NCI-H187 treated with DMSO at 0.1 percent for 48 hours (cell line): ENCODE results near the gene PCNX4.
"Not testable (repeated sequence)": the region's sequence is repeated elsewhere in the genome, so short reads cannot be mapped to it uniquely, and the experiment has no call there.

Source experiments
- DNase-seq: peaks from one replicate; lab custom pipeline; 2025; lab: John Stamatoyannopoulos, UW

PCNX4 gene

DNA sequence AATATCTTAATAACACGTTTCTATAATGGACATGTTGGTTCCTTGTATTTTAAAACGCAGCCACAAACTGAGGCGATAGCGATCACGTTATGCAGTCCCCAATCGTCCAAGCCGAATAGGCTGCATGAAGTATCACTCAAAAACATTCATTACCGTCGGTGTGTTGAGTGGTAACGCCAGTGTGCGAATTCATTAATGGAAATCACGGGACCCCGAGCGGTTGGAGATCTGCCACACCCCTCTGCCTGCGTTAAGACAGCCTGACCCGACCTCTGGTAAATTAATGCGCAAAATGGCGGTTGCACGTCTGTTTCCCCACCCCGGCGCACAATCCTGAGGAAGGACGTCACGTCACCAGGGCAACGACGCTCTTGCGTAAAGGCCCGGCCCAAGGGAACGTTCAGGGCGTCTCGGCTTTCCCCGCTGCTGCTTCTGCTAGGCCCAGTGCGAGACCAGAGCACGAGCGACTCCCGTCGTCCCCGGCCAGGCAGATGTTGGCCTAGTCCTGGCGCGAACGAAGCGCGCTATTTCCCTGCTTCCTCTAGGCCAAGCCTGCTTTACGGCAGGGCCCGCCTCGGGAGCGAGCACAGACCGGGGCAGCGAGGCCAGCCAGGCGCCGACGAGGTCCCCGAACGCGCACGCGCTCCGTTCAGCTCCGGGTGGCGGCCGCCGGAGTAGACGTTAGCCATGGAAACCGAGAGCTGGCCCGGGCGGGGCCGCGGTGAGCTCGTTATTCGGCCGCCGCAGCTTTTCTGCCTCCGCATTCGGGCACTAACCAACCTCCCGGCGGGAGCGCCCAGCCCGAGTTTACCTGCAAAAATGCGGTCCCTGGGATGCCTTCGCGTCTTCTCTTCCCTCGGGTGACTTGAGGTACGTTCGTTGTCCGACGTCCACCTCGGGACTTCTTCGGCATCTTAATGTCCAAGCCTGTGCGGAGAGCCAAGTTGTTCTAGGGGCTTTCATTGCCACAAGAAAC lies at the start of gene PCNX4:
Gene PCNX4 (plus strand): TSS at position 374 of the 976 bp plus-strand sequence. CDS start 15,716 bp downstream, outside the sequence.
- DNase-seq: peak; percentile 94

GRCh38 chr14:60047976-60048375 lies 43.7 kb upstream of the PCNX4 start:
- not testable (repeated sequence) for DNase-seq

GRCh38 chr14:60051721-60052221 lies 40.0 kb upstream of the PCNX4 start:
- DNase-seq: no peak

DNA sequence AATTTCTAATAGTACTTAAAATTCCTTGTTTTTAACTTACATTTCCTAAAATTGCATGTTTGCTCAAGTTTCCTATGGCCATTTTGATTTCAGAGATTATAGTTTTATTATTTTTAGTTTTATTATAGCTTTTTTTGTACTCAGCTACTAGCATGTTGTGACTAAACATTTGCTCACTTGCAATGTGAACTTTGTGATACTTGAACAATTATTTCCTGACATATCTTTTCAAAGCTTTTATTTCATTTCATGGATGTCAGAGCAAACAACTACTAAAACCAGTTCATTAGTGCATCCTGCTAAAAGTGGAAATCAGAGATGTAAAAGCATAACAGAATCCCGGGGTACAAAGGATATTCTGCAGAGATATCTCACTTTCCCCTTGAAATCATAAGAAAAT lies 33.6 kb upstream of the PCNX4 start:
- DNase-seq: no peak

DNA sequence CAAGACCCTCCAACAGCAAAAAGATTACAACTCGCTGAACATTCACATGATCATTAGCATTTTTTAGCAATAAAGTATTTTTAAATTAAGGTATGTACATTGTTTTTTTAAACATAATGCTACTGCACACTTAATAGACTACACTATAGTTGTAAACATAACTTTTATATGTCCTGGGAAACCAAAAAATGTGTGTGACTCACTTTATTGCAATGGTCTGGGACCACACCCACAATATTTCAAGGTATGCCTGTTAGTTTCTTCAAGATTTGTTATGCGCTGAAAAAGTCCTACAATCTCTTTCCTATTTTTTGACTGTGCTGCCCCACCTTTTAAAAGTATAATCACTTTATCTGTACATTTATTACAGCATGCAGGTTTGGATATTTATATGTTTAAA lies 30.4 kb upstream of the PCNX4 start:
- no peak for DNase-seq

DNA sequence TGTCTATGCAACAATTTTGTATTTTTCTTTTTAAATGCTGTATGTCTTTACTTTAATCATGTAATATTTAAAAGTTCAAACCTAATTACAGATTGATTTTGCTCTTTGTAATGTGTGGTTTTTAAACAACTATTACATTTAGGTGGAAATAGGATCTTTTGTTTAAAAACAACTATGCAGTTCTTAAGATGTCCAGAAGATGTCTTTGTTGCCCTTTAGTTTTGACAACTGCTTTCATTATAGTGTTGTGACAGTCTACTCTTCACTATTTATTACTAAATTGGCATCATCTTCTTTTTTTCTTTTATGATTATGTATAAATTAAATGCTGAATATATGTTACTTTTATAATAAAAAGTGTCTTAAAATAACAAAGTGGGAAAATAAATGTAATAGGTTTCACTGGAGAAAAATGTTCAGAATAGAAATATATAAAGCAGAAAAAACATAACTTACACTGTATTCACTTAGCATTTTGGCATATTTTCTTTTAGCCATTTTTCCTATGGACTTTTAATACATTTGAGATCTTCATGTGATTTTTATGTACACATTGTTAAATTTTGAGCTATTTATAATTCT lies 27.1 kb upstream of the PCNX4 start:
- DNase-seq: no peak

- no peak for DNase-seq
Observed at GRCh38 chr14:60067882-60068281, 23.8 kb upstream of the PCNX4 start.

- no peak for DNase-seq
Observed at GRCh38 chr14:60079723-60080122, 12.0 kb upstream of the PCNX4 start.

DNA sequence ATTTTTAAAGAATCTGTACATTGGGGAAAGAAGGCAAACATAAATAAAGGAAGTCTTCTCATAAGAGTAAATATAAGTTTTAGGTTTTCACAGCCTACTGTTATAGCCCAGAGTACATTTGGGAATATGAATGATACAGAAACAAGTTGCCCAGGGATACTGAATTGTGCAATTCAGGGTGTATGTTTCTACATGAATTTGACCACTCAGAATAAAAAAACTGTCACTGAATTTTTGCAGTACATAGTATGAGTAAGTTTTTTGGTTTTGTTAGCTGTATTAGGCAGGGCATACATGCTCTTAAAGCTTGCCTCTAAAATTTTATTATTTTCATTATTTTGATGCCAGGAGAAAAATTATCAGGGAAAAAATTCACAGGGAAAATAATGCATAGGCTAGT lies 6.6 kb upstream of the PCNX4 start:
- DNase-seq: no peak

GRCh38 chr14:60085693-60086092 lies 6.0 kb upstream of the PCNX4 start:
- DNase-seq: no peak

- DNase-seq: no peak
Observed at GRCh38 chr14:60087668-60088067, 4.1 kb upstream of the PCNX4 start.

DNA sequence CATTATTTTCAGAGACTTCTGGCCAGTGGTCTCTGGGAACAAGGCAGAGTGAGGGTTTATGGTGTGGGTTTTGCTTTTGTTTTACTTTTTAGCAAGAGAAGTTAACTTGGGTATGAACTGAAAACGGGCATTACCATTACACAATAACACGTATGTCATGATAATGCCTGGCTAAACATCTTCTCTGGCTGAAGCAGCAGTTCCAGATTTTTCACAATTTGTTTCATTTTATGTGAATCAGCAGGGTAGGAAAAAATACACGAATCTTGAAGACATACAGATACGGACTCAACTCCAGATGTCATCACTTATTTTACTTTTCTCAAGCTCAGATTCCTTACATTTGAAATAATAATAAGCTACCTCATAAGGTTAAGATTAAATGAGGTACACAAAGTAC lies 2.5 kb upstream of the PCNX4 start:
- no peak for DNase-seq

DNA sequence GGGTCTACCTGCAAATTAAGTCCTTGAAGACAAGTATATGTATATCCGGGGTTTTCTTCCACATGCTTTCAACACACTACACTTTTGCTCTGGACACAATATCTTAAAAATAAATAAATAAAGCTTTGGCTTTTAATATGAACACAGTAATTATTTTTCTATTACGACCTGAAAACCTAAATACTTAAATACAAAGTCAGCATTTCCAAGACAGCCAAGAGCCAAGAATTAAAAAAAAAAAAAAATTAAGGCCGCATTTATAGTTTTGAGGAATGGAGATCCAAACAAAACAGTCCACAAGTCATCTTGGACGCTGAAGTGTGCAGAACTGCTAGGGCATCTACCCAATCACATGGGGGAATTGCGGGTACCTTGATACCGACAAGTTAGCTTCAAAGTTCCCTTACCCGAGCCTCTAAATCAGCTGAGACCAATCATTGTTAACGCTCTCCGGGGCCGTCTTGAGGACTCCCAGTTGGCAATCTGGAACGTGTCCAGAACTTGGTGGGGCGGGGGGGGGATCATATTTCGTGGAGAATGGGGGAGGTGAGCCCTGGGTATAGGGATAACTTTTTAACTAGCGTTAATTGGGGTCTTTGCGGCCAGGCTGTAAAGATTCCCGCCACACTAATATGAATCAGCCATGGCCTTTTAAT lies 731 bp upstream of the PCNX4 start:
- DNase-seq: peak; percentile 10

GRCh38 chr14:60092526-60092920 lies 800 bp downstream of the PCNX4 start:
- DNase-seq: no peak

- DNase-seq: no peak
Observed at GRCh38 chr14:60093080-60093479, 1.4 kb downstream of the PCNX4 start.

GRCh38 chr14:60093606-60094005 lies 1.9 kb downstream of the PCNX4 start:
- DNase-seq: no peak

GRCh38 chr14:60094306-60094897 lies 2.7 kb downstream of the PCNX4 start:
- no peak for DNase-seq

DNA sequence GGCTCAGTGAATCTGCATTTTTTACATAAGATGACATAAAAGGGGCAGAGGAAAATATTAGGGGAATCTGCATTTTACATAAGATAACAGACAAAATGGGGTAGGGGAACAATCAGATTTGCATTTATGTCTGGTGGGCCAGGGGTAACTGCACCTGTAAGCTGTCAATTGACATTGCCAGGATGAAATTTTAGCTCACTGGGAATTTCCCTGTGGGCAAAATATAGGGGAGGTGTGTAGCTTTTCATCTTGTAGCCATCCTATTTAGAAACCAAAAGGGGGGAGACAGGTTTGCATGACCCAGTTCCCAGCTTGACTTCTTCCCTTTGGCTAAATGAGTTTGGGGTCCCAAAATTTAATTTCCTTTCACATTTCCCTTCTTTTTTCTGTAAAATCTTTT lies 3.5 kb downstream of the PCNX4 start:
- DNase-seq: no peak

GRCh38 chr14:60095781-60096450 lies 4.2 kb downstream of the PCNX4 start:
- DNase-seq: no peak

DNA sequence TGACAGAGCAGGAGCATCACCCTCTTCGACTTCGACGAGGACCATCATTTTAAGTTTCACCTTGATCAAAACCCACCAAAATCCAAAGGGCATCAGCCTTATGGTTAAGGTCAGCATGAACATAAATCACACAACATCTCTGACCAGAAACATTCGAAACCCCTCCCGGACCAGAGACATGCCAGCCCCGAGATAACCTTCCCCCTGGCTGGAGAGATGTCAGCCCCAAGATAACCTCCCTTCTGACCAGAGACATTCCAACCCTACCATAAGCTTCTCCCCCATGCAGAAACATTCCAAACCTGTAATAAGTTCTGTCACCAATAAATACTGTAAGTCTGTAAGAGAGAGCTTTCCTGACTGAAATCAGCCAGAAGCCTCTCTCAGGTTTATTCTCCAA lies 6.3 kb downstream of the PCNX4 start:
- DNase-seq: no peak

DNA sequence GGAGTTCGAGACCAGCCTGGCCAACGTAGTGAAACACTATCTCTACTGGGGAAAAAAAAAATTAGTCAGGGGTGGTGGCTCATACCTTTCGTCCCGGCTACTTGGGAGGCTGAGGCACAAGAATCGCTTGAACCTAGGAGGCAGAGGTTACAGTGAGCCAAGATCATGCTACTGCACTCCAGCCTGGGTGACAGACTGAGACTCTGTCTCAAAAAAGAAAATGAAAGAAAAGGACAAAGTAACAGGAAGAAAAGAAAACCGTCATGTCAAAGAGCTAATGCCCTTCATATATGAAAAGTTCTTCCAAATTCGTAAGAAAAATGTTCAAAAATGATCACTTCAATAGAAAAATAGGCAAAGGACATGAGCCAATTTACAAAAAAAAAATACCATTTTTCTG lies 8.1 kb downstream of the PCNX4 start:
- not testable (repeated sequence) for DNase-seq

DNA sequence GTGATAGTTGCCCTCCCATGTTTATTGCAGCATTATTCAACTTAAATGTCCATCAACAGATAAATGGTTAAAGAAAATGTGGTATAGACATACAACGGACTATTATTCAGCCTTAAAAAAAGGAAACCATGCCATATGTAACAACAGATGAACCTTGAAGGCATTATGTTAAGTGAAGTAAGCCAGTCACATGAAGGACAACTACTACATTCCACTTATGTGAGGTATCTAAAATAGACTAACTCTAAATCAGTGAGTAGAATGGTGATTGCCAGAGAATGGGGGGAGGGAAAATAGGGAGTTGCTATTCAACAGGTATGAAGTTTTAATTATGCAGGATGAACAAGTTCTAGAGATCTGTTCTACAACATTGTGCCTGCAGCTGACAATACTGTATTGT lies 10.1 kb downstream of the PCNX4 start:
- no peak for DNase-seq
